ENCODE measurements around the gene TMEM100. TPM values are rescaled to one million over a fixed set of nuclear protein-coding genes. Genes with fewer than 3 reads are reported as not detected.

The TMEM100 gene
- polyA plus RNA-seq, 3 donors from 2014 or later, result not detected

DNA sequence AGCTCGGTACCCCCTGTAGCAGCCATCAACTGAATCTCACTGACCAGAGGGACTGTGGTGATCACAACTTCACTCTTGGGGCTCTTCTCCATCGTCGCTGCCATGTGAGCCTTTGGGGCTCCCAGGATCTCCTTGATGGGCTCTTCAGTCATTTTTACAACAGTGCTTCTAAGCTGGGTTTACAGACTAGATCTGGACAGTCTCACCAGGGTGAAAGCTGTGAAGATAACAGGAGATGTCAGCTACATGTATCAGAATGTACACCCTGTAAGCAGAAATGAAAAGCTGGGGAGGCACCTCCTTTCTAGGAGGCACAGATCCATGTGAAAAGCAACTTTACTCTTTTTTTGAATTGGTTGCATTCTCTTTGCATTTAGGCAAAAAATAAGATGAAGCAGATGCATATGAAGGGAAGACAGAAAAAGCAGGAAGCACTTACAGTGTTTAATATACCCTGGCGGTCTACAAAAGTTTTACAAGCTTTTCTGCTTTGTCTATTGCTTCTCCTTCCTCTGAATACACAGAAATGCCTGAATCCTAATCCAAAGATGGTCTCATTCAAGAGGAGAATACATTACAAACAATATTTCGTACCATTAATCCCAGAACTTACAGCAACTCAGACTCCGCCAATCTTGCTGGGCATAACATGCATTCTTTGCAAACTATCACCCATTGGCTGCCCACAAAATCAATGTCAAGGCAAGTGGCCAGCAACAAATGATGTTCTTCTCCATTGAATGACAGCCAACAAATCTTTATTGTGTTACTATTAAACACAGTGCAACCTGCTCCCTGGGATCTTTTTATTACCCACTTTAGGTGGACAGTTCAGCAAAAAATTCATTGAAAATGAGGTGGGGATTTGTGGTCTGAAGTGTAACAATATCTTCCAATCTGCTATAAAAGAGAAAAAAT, 1.5 kb downstream of the TMEM100 start:
- Mint-ChIP-seq H3K27me3 (ENCODE audit: low read depth in 3 of 3) (peaks cover 1 to 21% (median 2%) of the 10 kb centered on the region in 3 donors), H3K4me3 (no peak overlapping the region), H3K36me3 (no peaks in the 10 kb centered on the region), H3K9me3 (no peaks in the 10 kb centered on the region), H3K27ac (no peak overlapping the region), H3K4me1 (no peaks in the 10 kb centered on the region)
- DNase-seq, result no peak

DNA sequence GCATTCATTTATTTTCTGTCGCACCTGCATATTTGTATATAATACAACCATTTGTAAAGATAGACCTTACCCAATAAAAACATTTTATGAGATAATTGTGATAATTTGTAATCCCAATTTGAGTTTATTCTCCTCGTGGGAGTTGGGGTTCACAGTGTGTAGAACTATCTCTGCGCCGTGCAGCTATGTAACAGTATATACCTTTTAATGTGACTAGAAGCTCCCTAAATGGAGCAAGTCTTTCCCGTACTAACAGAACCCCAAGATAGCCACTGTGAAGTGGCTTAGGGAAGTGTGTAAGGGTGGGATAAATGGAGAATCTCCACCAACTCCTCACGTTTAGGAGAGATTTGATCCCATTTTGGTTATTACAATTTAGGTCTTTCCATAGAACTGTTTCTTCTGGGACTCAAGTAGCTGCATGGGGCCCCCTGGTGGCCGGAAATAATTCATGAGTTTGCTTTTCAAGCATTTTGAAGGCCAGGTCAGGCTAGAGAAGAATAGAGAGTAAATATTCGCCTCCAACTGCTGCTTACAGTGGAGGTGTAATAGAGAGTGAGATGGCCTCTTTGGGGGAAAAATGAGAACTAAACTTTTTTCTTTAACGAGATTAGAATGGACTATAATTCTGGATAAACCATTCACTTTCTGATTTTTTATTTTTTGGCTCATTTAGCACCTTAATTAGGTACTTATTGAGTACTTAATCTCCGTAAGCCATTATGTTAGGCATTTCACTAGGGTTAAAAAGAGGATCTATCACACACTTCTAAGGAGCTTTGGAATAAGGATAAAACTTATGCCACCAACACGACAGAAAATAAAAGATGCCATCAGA, 4.5 kb downstream of the TMEM100 start:
- Mint-ChIP-seq H3K9me3 (no peaks in the 10 kb centered on the region), H3K4me1 (no peaks in the 10 kb centered on the region), H3K27ac (no peak overlapping the region), H3K36me3 (no peaks in the 10 kb centered on the region), H3K4me3 (no peak overlapping the region), H3K27me3 (ENCODE audit: low read depth in 3 of 3) (peaks cover 1 to 16% (median 2%) of the 10 kb centered on the region in 3 donors)
- DNase-seq, result peak; percentile 6 to 18 (median 18)

DNA sequence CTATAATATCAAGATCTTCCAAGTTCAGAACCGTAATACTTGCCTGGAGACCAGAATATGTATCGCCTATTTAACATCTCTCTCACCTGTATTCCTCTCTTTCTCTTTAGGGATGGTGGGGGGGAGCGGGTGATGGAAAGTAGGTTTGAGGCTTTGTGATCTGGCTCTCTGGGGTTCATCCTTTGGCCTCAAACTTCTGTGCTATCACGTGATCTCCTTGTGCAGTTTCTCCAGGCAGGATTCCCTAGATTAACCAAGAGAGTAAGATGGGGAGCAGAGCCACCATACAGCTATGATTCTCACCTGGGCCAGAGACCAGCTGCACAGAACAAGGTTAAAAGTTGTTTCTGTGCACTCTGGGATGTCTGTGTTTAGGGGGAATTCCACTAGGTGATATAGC, 5.2 kb downstream of the TMEM100 start:
- H3K4me1 Mint-ChIP-seq, result no peaks in the 10 kb centered on the region
- no peak overlapping the region for H3K27ac Mint-ChIP-seq
- no peaks in the 10 kb centered on the region for H3K36me3 Mint-ChIP-seq
- H3K27me3 Mint-ChIP-seq (ENCODE audit: low read depth in 3 of 3), result peaks cover 0 to 13% (median 1%) of the 10 kb centered on the region in 3 donors
- H3K9me3 Mint-ChIP-seq, result no peaks in the 10 kb centered on the region
- H3K4me3 Mint-ChIP-seq, result no peak overlapping the region
- no peak for DNase-seq

DNA sequence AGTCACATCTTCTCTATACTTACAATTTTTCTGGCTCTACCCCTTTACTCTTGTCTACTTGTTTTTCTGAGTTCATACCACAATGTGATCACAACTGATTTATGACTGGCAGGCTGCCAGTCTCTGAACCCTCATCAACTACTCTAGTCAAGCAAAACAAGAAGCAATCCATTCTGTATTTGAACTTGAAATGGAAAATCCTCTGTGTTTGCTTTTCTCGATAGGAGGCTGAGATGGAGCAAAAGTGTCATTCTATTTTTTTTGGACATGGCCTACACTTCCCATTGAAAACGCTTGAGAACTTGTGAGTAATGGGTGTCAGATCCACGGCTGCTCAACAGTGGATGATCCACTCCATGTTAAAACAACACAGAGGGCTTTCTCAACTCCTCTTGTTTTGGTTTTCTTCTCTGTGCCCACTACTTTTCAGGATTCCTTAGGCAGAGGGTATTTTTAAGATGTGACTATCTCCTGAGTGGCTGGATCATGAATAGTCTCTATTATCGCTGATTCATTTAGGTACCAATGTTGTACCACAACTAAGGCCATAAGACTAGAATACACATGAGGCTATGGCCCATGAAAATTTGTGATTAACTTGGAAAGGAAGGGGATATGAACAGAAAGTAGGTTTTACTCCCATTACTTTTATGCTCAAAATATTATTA, 11.7 kb downstream of the TMEM100 start:
- H3K27me3 Mint-ChIP-seq (ENCODE audit: low read depth in 3 of 3), result peaks cover 0 to 7% (median 5%) of the 10 kb centered on the region in 3 donors
- H3K36me3 Mint-ChIP-seq, result no peaks in the 10 kb centered on the region
- H3K9me3 Mint-ChIP-seq, result no peaks in the 10 kb centered on the region
- H3K4me1 Mint-ChIP-seq, result no peaks in the 10 kb centered on the region
- H3K4me3 Mint-ChIP-seq, result no peak overlapping the region
- no peak overlapping the region for H3K27ac Mint-ChIP-seq
- no peak for DNase-seq

DNA sequence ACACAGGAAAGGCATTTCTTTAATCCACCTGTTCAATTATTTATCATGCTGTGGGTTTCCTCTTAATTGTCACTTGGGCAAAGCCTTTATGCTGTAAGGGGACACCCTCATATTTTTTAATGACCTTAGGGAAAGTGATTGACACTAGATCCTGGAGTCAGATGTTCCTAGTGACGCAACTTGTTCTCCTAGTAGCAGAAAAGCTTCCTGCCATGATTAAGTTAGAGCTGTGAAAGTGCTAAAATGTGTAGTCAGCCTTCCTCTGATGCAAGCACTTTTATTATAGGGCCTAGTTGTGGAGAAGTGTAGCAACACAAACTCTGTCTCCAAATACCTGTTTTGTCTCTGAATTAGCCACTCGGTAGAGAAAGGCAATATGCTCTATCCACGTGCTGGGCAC, 12.3 kb downstream of the TMEM100 start:
- no peaks in the 10 kb centered on the region for H3K36me3 Mint-ChIP-seq
- no peaks in the 10 kb centered on the region for H3K4me1 Mint-ChIP-seq
- no peaks in the 10 kb centered on the region for H3K9me3 Mint-ChIP-seq
- no peak overlapping the region for H3K4me3 Mint-ChIP-seq
- no peak overlapping the region for H3K27ac Mint-ChIP-seq
- H3K27me3 Mint-ChIP-seq (ENCODE audit: low read depth in 3 of 3), result peaks cover 0 to 9% (median 7%) of the 10 kb centered on the region in 3 donors
- DNase-seq, result no peak

DNA sequence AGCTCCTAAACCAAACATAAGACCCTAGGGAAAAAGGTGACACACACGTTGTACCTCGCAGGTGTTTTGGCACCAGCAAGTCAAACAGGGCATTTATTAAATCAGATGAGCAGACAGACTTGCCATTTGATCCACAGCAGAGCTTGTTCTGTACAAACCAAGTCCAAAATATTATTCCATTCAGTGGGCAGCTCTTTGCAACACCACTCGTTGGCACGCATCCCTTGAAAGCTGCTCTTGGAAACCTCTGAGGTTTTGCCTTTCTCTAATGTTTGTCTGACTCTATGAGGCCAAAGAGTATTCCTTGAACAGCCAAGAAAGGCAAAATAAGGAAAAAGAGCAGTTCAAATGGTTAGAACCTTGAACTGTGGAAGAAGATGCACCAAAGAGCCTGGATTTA, 12.7 kb downstream of the TMEM100 start:
- Mint-ChIP-seq H3K4me1 (no peaks in the 10 kb centered on the region), H3K9me3 (no peaks in the 10 kb centered on the region), H3K27me3 (ENCODE audit: low read depth in 3 of 3) (peaks cover 0 to 9% (median 7%) of the 10 kb centered on the region in 3 donors), H3K27ac (no peak overlapping the region), H3K4me3 (no peak overlapping the region), H3K36me3 (no peaks in the 10 kb centered on the region)
- no peak for DNase-seq

GRCh38 chr17:55709440-55709839, 13.2 kb downstream of the TMEM100 start:
- no peak overlapping the region for H3K27ac Mint-ChIP-seq
- DNase-seq, result no peak
- H3K36me3 Mint-ChIP-seq, result no peaks in the 10 kb centered on the region
- H3K27me3 Mint-ChIP-seq (ENCODE audit: low read depth in 3 of 3), result peaks cover 0 to 9% (median 7%) of the 10 kb centered on the region in 3 donors
- H3K4me3 Mint-ChIP-seq, result no peak overlapping the region
- H3K4me1 Mint-ChIP-seq, result no peaks in the 10 kb centered on the region
- H3K9me3 Mint-ChIP-seq, result no peaks in the 10 kb centered on the region

DNA sequence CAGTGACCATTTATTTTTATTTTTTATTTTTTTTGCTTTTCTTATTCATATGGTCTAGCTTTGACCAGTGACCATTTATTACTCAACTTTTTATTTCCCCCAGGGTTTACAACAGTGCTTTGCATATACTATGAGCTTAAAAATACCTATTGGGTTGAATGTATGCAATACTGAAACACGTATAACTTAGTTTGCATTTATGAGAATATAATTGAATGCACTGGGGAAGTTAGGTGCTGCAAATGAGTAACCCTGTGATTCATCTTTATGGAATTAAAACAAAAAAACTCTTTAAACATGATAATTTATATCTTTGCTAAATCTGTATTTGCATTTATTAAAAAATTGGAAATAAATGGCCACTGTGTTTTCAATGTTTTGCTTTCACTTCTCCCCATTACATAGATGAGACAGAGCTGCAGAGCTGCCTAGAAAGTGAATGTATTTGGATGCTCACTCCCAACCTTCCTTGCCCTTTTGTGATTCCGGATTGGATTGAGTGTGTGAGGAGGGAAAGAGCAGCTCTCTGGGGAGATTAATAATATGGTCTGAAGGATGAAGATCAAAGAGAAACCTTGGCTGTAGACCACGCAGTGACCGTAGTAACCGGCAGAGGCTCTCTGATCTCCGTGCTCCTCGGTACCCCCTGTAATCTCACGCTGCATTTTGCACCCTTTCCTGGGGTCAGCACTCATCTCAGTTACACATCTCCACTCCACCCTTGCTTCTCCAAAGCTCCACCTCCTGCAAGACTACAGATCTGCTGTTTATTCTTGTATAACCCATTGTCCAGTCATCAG, 14.3 kb downstream of the TMEM100 start:
- H3K4me1 Mint-ChIP-seq, result no peaks in the 10 kb centered on the region
- no peaks in the 10 kb centered on the region for H3K9me3 Mint-ChIP-seq
- H3K27me3 Mint-ChIP-seq (ENCODE audit: low read depth in 3 of 3), result peaks cover 0 to 11% (median 8%) of the 10 kb centered on the region in 3 donors
- no peaks in the 10 kb centered on the region for H3K36me3 Mint-ChIP-seq
- H3K4me3 Mint-ChIP-seq, result no peak overlapping the region
- H3K27ac Mint-ChIP-seq, result no peak overlapping the region
- DNase-seq, result no peak

GRCh38 chr17:55706808-55707773, 15.6 kb downstream of the TMEM100 start:
- Mint-ChIP-seq H3K4me1 (no peaks in the 10 kb centered on the region), H3K27ac (no peak overlapping the region), H3K36me3 (no peaks in the 10 kb centered on the region), H3K4me3 (no peak overlapping the region), H3K27me3 (ENCODE audit: low read depth in 3 of 3) (peaks cover 0 to 14% (median 9%) of the 10 kb centered on the region in 3 donors), H3K9me3 (peaks cover 0 to 2% (median 0%) of the 10 kb centered on the region in 6 donors)
- DNase-seq, result no peak

DNA sequence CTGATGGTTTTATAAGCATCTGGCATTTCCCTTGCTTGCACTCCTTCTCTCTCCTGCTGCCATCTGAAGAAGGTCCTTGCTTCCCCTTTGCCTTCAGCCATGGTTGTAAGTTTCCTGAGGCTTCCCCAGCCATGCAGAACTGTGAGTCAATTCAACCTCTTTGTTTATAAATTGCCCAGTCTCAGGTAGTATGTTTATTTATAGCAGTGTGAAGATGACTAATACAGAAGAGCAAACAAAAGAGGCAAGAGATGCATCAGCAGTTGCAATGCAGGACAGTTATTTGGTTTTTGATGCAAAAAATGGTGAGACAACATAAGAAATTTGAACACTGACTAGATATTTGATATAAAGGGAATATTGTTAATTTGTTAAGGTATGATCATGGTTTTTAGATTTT, 16.8 kb downstream of the TMEM100 start:
- H3K4me3 Mint-ChIP-seq, result no peak overlapping the region
- H3K4me1 Mint-ChIP-seq, result no peaks in the 10 kb centered on the region
- H3K27me3 Mint-ChIP-seq (ENCODE audit: low read depth in 3 of 3), result peaks cover 0 to 14% (median 9%) of the 10 kb centered on the region in 3 donors
- DNase-seq, result no peak
- no peaks in the 10 kb centered on the region for H3K36me3 Mint-ChIP-seq
- H3K9me3 Mint-ChIP-seq, result peaks cover 0 to 3% (median 0%) of the 10 kb centered on the region in 6 donors
- no peak overlapping the region for H3K27ac Mint-ChIP-seq

DNA sequence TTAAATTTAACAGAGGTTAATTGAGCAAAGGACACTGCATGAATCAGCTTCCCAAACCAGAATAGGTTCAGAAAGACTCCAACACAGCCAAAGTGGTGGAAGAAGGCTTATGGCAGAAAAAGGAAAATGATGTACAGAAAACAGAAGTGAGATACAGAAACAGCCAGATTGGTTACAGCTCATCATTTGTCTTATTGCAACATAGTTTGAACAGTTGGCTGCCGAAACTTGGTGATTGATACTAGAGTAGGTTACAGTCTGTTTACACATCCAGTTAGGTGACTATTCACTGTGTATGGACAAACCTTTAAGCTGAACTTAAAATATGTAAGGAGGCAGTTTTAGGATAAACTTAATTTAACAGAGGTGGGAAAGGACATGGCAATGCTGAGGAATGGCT, 18.3 kb downstream of the TMEM100 start:
- H3K27me3 Mint-ChIP-seq (ENCODE audit: low read depth in 3 of 3), result peaks cover 0 to 10% (median 9%) of the 10 kb centered on the region in 3 donors
- no peak for DNase-seq
- no peaks in the 10 kb centered on the region for H3K36me3 Mint-ChIP-seq
- no peak overlapping the region for H3K27ac Mint-ChIP-seq
- no peaks in the 10 kb centered on the region for H3K4me1 Mint-ChIP-seq
- H3K4me3 Mint-ChIP-seq, result no peak overlapping the region
- H3K9me3 Mint-ChIP-seq, result peaks cover 0 to 3% (median 0%) of the 10 kb centered on the region in 6 donors

DNA sequence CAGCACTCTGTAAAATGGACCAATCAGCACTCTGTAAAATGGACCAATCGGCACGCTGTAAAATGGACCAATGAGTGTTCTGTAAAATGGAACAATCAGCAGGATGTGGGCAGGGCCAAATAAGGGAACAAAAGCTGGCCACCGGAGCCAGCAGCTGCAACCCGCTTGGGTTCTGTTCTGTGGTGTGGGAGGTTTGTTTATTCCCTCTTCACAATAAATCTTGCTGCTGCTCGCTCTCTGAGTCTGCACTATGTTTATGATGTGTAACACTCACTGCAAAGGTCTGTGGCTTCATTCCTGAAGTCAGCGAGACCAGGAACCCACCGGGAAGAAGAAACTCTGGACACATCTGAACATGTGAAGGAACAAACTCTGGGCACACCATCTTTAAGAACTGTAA, 20.5 kb downstream of the TMEM100 start:
- peaks cover 0 to 3% (median 0%) of the 10 kb centered on the region in 6 donors for H3K9me3 Mint-ChIP-seq
- no peaks in the 10 kb centered on the region for H3K36me3 Mint-ChIP-seq
- no peak overlapping the region for H3K4me3 Mint-ChIP-seq
- no peak for DNase-seq
- peaks cover 0 to 12% (median 2%) of the 10 kb centered on the region in 3 donors for H3K27me3 Mint-ChIP-seq (ENCODE audit: low read depth in 3 of 3)
- no peak overlapping the region for H3K27ac Mint-ChIP-seq
- no peaks in the 10 kb centered on the region for H3K4me1 Mint-ChIP-seq

All from immature natural killer cell (primary cell).